ENCODE measurements around the gene TRIP13.

DNA sequence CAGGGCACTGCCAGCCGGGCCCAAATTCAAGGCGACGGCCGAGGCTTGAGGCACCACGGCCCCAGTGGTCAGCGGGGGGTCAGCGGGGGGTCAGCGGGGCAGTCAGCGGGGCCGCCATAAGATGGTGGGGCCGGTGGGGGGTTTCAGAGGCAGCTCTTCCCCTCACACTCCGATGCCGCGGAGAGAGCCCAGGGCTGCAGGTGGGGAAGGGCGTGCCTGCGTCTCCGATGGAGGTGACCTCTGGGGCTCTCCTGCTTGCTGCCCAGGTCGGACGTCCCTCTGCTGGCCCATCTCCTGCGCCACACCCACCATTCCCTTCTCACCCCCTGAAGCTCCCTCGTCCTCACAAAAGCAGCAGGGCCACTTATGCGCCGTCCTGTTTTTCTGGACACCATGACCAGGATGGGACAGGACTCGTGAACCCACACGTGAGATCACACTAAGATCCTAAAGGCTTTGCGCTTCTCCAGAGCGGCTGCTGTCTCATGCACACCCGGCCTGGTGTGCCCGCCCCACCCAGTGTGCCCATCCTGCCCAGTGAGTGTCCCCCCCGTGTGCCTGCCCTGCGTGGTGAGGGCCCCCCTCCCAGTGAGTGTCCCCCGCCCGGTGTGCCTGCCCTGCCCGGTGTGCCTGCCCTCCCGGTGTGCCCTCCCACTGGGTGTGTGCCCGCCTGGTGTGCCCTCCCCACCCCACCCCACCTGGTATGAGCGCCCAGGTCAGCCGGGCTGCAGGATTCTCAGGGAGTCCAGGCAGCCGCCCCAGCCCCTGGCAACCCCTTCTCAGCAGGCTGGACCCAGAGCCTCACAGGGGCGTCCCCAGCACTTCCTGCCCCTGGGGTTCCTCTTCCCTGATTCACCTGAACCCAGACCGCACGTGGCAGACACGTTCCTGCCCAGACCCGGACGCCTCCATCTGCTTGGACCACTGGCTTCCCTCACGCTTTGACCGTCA lies 67.2 kb downstream of the TRIP13 start:
- TF ChIP-seq, protein P1, sequence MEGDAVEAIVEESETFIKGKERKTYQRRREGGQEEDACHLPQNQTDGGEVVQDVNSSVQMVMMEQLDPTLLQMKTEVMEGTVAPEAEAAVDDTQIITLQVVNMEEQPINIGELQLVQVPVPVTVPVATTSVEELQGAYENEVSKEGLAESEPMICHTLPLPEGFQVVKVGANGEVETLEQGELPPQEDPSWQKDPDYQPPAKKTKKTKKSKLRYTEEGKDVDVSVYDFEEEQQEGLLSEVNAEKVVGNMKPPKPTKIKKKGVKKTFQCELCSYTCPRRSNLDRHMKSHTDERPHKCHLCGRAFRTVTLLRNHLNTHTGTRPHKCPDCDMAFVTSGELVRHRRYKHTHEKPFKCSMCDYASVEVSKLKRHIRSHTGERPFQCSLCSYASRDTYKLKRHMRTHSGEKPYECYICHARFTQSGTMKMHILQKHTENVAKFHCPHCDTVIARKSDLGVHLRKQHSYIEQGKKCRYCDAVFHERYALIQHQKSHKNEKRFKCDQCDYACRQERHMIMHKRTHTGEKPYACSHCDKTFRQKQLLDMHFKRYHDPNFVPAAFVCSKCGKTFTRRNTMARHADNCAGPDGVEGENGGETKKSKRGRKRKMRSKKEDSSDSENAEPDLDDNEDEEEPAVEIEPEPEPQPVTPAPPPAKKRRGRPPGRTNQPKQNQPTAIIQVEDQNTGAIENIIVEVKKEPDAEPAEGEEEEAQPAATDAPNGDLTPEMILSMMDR (conservative IDR thresholded peaks at IDR 0.05): no peak
- TF ChIP-seq ZFX (IDR thresholded peaks at IDR 0.05): no peak
